AML-193 (cell line): Measurements from ENCODE around the gene FOXO6.

ENCODE experiments used
- DNase-seq, 2 experiments: peaks; one replicate each; lab custom pipeline; 2025; lab: John Stamatoyannopoulos, UW

The FOXO6 gene

GRCh38 chr1:41360786-41361494, at the start of gene FOXO6:
Gene FOXO6, plus strand, starts transcription at chr1:41361434.
- peak; percentile 74 to 78 for DNase-seq

- DNase-seq, result no peak
These were observed 48.1 kb upstream of the FOXO6 start for GRCh38 chr1:41312991-41313645.

GRCh38 chr1:41313661-41314131, 47.5 kb upstream of the FOXO6 start:
- DNase-seq, result peak in 1 of 2 experiments; percentile 8

GRCh38 chr1:41314376-41315145, 46.7 kb upstream of the FOXO6 start:
- no peak for DNase-seq

GRCh38 chr1:41315146-41315822, 46.0 kb upstream of the FOXO6 start:
- DNase-seq, result no peak

- no peak for DNase-seq
These were observed 45.4 kb upstream of the FOXO6 start for GRCh38 chr1:41315871-41316270.

- no peak for DNase-seq
These were observed 43.9 kb upstream of the FOXO6 start for GRCh38 chr1:41317361-41317760.

GRCh38 chr1:41318135-41318534, 43.1 kb upstream of the FOXO6 start:
- no peak for DNase-seq

GRCh38 chr1:41319106-41319755, 42.0 kb upstream of the FOXO6 start:
- DNase-seq, result no peak

- DNase-seq, result no peak
These were observed 41.2 kb upstream of the FOXO6 start for GRCh38 chr1:41319807-41320711.

- DNase-seq, result no peak
These were observed 40.1 kb upstream of the FOXO6 start for GRCh38 chr1:41320895-41321676.

- DNase-seq, result no peak
These were observed 39.1 kb upstream of the FOXO6 start for GRCh38 chr1:41322101-41322661.

- peak; percentile 3 to 7 for DNase-seq
These were observed 38.4 kb upstream of the FOXO6 start for GRCh38 chr1:41322835-41323234.

GRCh38 chr1:41323243-41323642, 38.0 kb upstream of the FOXO6 start:
- no peak for DNase-seq

- DNase-seq, result no peak
These were observed 35.4 kb upstream of the FOXO6 start for GRCh38 chr1:41325801-41326200.

GRCh38 chr1:41327383-41327999, 33.7 kb upstream of the FOXO6 start:
- DNase-seq, result no peak

- no peak for DNase-seq
These were observed 33.1 kb upstream of the FOXO6 start for GRCh38 chr1:41328001-41328615.

- no peak for DNase-seq
These were observed 32.2 kb upstream of the FOXO6 start for GRCh38 chr1:41328780-41329640.
